Liver (tissue), 9 donors: ENCODE data around the gene TMEM31. TPM values are rescaled to one million over a fixed set of nuclear protein-coding genes. Genes with fewer than 3 reads are reported as not detected.
"Not testable (repeated sequence)": the region's sequence is repeated elsewhere in the genome, so short reads cannot be mapped to it uniquely, and the experiment has no call there.

ENCODE experiments used
- DNase-seq: peaks from one replicate; pipeline ENCODE4 v3.0.0-alpha.2; 2017; ENCODE audit warnings: low spot score
- H3K27ac ChIP-seq, 2 donors: one replicate each; pipeline ENCODE4 v1.7.0; 2013; ENCODE audit warnings: inconsistent platforms in 2 of 2, low read length in 2 of 2, control low read depth in 1 of 2, low read depth in 1 of 2, mild to moderate bottlenecking in 1 of 2
- H3K27me3 ChIP-seq, 4 donors: one replicate each; pipeline versions ENCODE4 v1.6.1 to v1.7.0; 2013; ENCODE audit warnings: low read length in 3 of 4, inconsistent platforms in 1 of 4, mild to moderate bottlenecking in 1 of 4, moderate library complexity in 1 of 4; ENCODE audit not compliant: control insufficient read depth in 4 of 4, insufficient read depth in 4 of 4
- H3K36me3 ChIP-seq, 4 donors: one replicate each; pipeline versions ENCODE4 v1.6.1 to v1.7.0; 2013; ENCODE audit warnings: low read length in 3 of 4, mild to moderate bottlenecking in 3 of 4, low read depth in 1 of 4, moderate library complexity in 1 of 4; ENCODE audit not compliant: control insufficient read depth in 4 of 4, insufficient read depth in 3 of 4
- H3K4me1 ChIP-seq, 4 donors: one replicate each; pipeline versions ENCODE4 v1.6.1 to v1.7.0; 2013; ENCODE audit warnings: low read length in 3 of 4, mild to moderate bottlenecking in 3 of 4, moderate library complexity in 1 of 4; ENCODE audit not compliant: control insufficient read depth in 4 of 4, insufficient read depth in 4 of 4
- H3K4me3 ChIP-seq, 3 donors: one replicate each; pipeline versions ENCODE4 v1.6.1 to v1.7.0; 2013; ENCODE audit warnings: low read length in 3 of 3, control low read depth in 1 of 3, low read depth in 1 of 3, mild to moderate bottlenecking in 1 of 3
- H3K9ac ChIP-seq, 2 donors: one replicate each; pipeline ENCODE4 v1.7.0; 2013; ENCODE audit warnings: low read length in 2 of 2, mild to moderate bottlenecking in 2 of 2, moderate library complexity in 2 of 2, control low read depth in 1 of 2, low read depth in 1 of 2
- H3K9me3 ChIP-seq, 4 donors: one replicate each; pipeline versions ENCODE4 v1.6.1 to v1.7.0; 2013; ENCODE audit warnings: low read length in 3 of 4; ENCODE audit not compliant: control insufficient read depth in 4 of 4
- FOXA1 ChIP-seq: IDR thresholded peaks from 2 replicates; pipeline ENCODE4 v1.6.1; 2016; ENCODE audit warnings: antibody characterized with exemption
- FOXA2 ChIP-seq: IDR thresholded peaks from 2 replicates; pipeline ENCODE4 v1.6.1; 2016; ENCODE audit warnings: antibody characterized with exemption
- RXRA ChIP-seq, 2 donors: IDR thresholded peaks; 2 replicates each; pipeline ENCODE4 v1.6.1; 2017 to 2018; ENCODE audit warnings: antibody characterized with exemption in 2 of 2, mild to moderate bottlenecking in 1 of 2
- SP1 ChIP-seq: IDR thresholded peaks from 2 replicates; pipeline ENCODE4 v1.6.1; 2018; ENCODE audit warnings: antibody characterized with exemption, mild to moderate bottlenecking
- WGBS: extraction: QIAGEN DNeasy Blood & Tissue Kit; methylation state at CpG from one replicate; pipeline ENCODE4 v1.1.7; 2013; 5-methylcytosine and 5-hydroxymethylcytosine counted together
- polyA plus RNA-seq, 2 donors: library from polyadenylated mRNA; stranded (reverse) in 1 of 2; unstranded in 1 of 2; fragments of 200-250 nt in 1 of 2; fragments of >200 nt in 1 of 2; fragmentation: Nextera tagmentation in 1 of 2; extraction: Ambion mirVana in 1 of 2; gene quantifications; one replicate each; pipeline versions ENCODE4 v1.2.1 to v1.2.3, GENCODE V29; 2013 to 2015
- total RNA-seq, 2 donors: library from RNA; depleted of rRNA; stranded (reverse); fragments of >200 nt; gene quantifications; one replicate each; pipeline ENCODE4 v1.2.3, GENCODE V29; 2014
- TF ChIP-seq, protein P1 (sequence below): fragments of 150-350 bp; IDR thresholded peaks from 2 replicates; pipeline ENCODE4 v1.5.1; 2017; ENCODE audit warnings: improper control_type of control experiment, low read depth, low read length; ENCODE audit not compliant: missing input control
- donor health status: healthy.
- donor health status: healthy.
- donor health status: healthy.
- donor health status: healthy.
- donor health status: healthy.

TMEM31 gene
- total and polyA plus RNA-seq, 4 donors = not detected

- H3K27me3 ChIP-seq = no peaks in the 10 kb centered on the region
- H3K9ac ChIP-seq = no peak overlapping the region
- 96% methylated on average over 1 of the region's 1 CpG for WGBS
- H3K36me3 ChIP-seq = no peaks in the 10 kb centered on the region
- TF ChIP-seq RXRA (IDR thresholded peaks at IDR 0.05) = no peak
- TF ChIP-seq, protein P1, sequence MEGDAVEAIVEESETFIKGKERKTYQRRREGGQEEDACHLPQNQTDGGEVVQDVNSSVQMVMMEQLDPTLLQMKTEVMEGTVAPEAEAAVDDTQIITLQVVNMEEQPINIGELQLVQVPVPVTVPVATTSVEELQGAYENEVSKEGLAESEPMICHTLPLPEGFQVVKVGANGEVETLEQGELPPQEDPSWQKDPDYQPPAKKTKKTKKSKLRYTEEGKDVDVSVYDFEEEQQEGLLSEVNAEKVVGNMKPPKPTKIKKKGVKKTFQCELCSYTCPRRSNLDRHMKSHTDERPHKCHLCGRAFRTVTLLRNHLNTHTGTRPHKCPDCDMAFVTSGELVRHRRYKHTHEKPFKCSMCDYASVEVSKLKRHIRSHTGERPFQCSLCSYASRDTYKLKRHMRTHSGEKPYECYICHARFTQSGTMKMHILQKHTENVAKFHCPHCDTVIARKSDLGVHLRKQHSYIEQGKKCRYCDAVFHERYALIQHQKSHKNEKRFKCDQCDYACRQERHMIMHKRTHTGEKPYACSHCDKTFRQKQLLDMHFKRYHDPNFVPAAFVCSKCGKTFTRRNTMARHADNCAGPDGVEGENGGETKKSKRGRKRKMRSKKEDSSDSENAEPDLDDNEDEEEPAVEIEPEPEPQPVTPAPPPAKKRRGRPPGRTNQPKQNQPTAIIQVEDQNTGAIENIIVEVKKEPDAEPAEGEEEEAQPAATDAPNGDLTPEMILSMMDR = no peak
- TF ChIP-seq FOXA2 = no peak
- no peak for TF ChIP-seq SP1
- no peak for TF ChIP-seq FOXA1
- no peak for DNase-seq
- H3K9me3 ChIP-seq = peaks cover 0 to 11% (median 4%) of the 10 kb centered on the region in 4 donors
- H3K4me1 ChIP-seq = no peaks in the 10 kb centered on the region
- H3K4me3 ChIP-seq = no peak overlapping the region
- no peak overlapping the region for H3K27ac ChIP-seq
Observed at GRCh38 chrX:103758555-103758954, 47.8 kb downstream of the TMEM31 start.

DNA sequence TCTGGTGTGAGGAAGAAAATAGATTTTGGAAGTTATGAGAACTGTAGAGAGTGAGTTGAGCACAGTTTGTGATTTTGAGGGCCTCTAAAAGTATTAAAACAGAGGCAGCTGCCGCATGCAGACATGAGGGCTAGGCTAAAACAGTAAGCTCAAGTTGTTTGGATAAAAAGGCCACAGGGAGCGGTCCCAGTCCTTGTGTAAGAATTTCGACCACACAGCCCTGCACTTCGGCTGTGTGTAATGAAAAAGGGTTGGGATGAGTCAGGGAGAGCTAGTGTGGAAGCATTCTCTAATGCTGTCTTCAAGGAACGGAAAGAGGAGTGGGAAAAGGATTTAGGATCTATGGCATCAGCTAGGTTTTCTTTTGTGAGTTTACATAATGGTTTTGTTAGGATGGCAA is 52.8 kb downstream of the TMEM31 start:
- H3K36me3 ChIP-seq, H3K9me3 ChIP-seq, H3K9ac ChIP-seq, H3K27ac ChIP-seq, H3K4me1 ChIP-seq, H3K27me3 ChIP-seq, DNase-seq, H3K4me3 ChIP-seq: not testable (repeated sequence)
- 74% methylated on average over 5 of the region's 5 CpGs for WGBS

Other genes with a start within 250 kb of the TMEM31 start
- under 1 TPM; 0.09 to 0.33 TPM for gene RAB40A, start 191.4 kb upstream of the TMEM31 start, total RNA-seq
- gene RAB40A, start 191.4 kb upstream of the TMEM31 start, polyA plus RNA-seq = under 1 TPM; 0.03 to 0.06 TPM
- gene TCEAL4, start 125.4 kb upstream of the TMEM31 start, total RNA-seq = 10 to 100 TPM in 1 of 2 donors, 1 to 10 TPM in 1; 6.3 to 23.7 TPM
- gene TCEAL4, start 125.4 kb upstream of the TMEM31 start, polyA plus RNA-seq = 10 to 100 TPM; 49.8 to 50.5 TPM
- 1 to 10 TPM; 1.4 to 2.4 TPM for gene TCEAL3, start 102.9 kb upstream of the TMEM31 start, total RNA-seq
- 1 to 10 TPM; 2.4 to 4.4 TPM for gene TCEAL3, start 102.9 kb upstream of the TMEM31 start, polyA plus RNA-seq
- 1 to 10 TPM; 5.0 to 9.2 TPM for gene TCEAL1, start 81.9 kb upstream of the TMEM31 start, total RNA-seq
- gene TCEAL1, start 81.9 kb upstream of the TMEM31 start, polyA plus RNA-seq = 10 to 100 TPM in 1 of 2 donors, 1 to 10 TPM in 1; 9.6 to 15.8 TPM
- 100 to 1,000 TPM in 1 of 2 donors, 10 to 100 TPM in 1; 90.9 to 366 TPM for gene MORF4L2, start 24.2 kb upstream of the TMEM31 start, total RNA-seq
- gene MORF4L2, start 24.2 kb upstream of the TMEM31 start, polyA plus RNA-seq = 100 to 1,000 TPM in 1 of 2 donors, 10 to 100 TPM in 1; 91.3 to 258 TPM
- gene PLP1, start 65.9 kb downstream of the TMEM31 start, total RNA-seq = under 1 TPM; 0.09 to 0.67 TPM
- under 1 TPM; 0.24 to 0.81 TPM for gene PLP1, start 65.9 kb downstream of the TMEM31 start, polyA plus RNA-seq
- gene RAB9B, start 121.3 kb downstream of the TMEM31 start, total RNA-seq = under 1 TPM; 0.33 to 0.51 TPM
- under 1 TPM; 0.07 to 0.12 TPM for gene RAB9B, start 121.3 kb downstream of the TMEM31 start, polyA plus RNA-seq